OCI-LY1 (cell line): ENCODE results near the gene TASL.

ENCODE experiments used
- H2AFZ ChIP-seq: fragments of 200-600 bp; sonication (generic), shearing (Covaris generic); 2 replicates; pipeline ENCODE4 v1.6.0; 2014; ENCODE audit warnings: antibody characterized with exemption, mild to moderate bottlenecking, low read length
- H3F3A ChIP-seq: fragments of 200-600 bp; sonication (generic), shearing (Covaris generic); 2 replicates; pipeline ENCODE4 v1.6.0; 2014; ENCODE audit warnings: mild to moderate bottlenecking, antibody characterized with exemption, low read length, moderate library complexity; ENCODE audit not compliant: insufficient read depth
- H3K27ac ChIP-seq: fragments of 200-600 bp; sonication (generic); 2 replicates; pipeline ENCODE4 v1.5.1; 2014; ENCODE audit warnings: low read length, mixed run types, mild to moderate bottlenecking, low read depth; ENCODE audit not compliant: poor library complexity, severe bottlenecking
- H3K27me3 ChIP-seq: fragments of 200-600 bp; sonication (generic); 2 replicates; pipeline ENCODE4 v1.6.0; 2014; ENCODE audit warnings: antibody characterized with exemption, mild to moderate bottlenecking, low read length, moderate library complexity; ENCODE audit not compliant: insufficient read depth
- H3K36me3 ChIP-seq: fragments of 200-600 bp; sonication (generic); 2 replicates; pipeline ENCODE4 v1.6.1; 2014; ENCODE audit warnings: mild to moderate bottlenecking, antibody characterized with exemption, low read length, moderate library complexity, mixed read lengths; ENCODE audit not compliant: insufficient read depth
- H3K4me1 ChIP-seq: fragments of 200-600 bp; sonication (generic); 2 replicates; pipeline ENCODE4 v1.5.1; 2014; ENCODE audit warnings: mild to moderate bottlenecking, low read length, moderate library complexity; ENCODE audit not compliant: insufficient read depth, severe bottlenecking
- H3K4me2 ChIP-seq: fragments of 200-600 bp; sonication (generic), shearing (Covaris generic); 2 replicates; pipeline ENCODE4 v1.6.1; 2014; ENCODE audit warnings: low read length
- H3K4me3 ChIP-seq: fragments of 200-600 bp; sonication (generic); 2 replicates; pipeline ENCODE4 v1.5.1; 2014; ENCODE audit warnings: low read length, low read depth, mild to moderate bottlenecking, mixed read lengths; ENCODE audit not compliant: poor library complexity, severe bottlenecking
- H3K79me2 ChIP-seq: fragments of 200-600 bp; shearing (Covaris generic); 2 replicates; pipeline ENCODE4 v1.6.1; 2016; ENCODE audit warnings: mixed run types, low read length, mixed read lengths; ENCODE audit not compliant: insufficient read depth
- H3K9ac ChIP-seq: fragments of 200-600 bp; sonication (generic), shearing (Covaris generic); 2 replicates; pipeline ENCODE4 v1.6.1; 2014; ENCODE audit warnings: mild to moderate bottlenecking, low read length, mixed read lengths
- H3K9me2 ChIP-seq: fragments of 200-600 bp; sonication (generic), shearing (Covaris generic); 2 replicates; pipeline ENCODE4 v1.6.1; 2014; ENCODE audit warnings: low read depth, mild to moderate bottlenecking, low read length, mixed read lengths
- H3K9me3 ChIP-seq: fragments of 200-600 bp; shearing (Covaris generic); 2 replicates; pipeline ENCODE4 v1.6.1; 2014; ENCODE audit warnings: low read length, mixed read lengths
- H4K20me1 ChIP-seq: fragments of 200-600 bp; sonication (generic), shearing (Covaris generic); 2 replicates; pipeline ENCODE4 v1.6.0; 2016; ENCODE audit warnings: mild to moderate bottlenecking, low read length; ENCODE audit not compliant: insufficient read depth
- CTCF ChIP-seq: fragments of 200-600 bp; sonication (generic), shearing (Covaris generic); IDR thresholded peaks from 2 replicates; pipeline ENCODE4 v1.5.1; 2017; ENCODE audit warnings: mild to moderate bottlenecking, antibody characterized with exemption, low read length, moderate library complexity, mixed read lengths
- EZH2 ChIP-seq: fragments of 200-600 bp; sonication (generic), shearing (Covaris generic); IDR thresholded peaks from 2 replicates; pipeline ENCODE4 v1.8.0; 2017; ENCODE audit warnings: borderline replicate concordance, mixed run types, mild to moderate bottlenecking, antibody characterized with exemption, low read length, moderate library complexity, mixed read lengths

Gene TASL

GRCh38 chrX:30597216-30598012, 19.8 kb upstream of the TASL start:
- Histone ChIP-seq H3K27ac (no peak overlapping the region), H4K20me1 (no peaks in the 10 kb centered on the region), H3K79me2 (no peaks in the 10 kb centered on the region), H3K4me3 (no peak overlapping the region), H3K9ac (no peak overlapping the region), H3K9me3 (no peaks in the 10 kb centered on the region), H3K27me3 (no peaks in the 10 kb centered on the region), H3K4me2 (no peak overlapping the region; the same call in 1 of the 2 replicates), H3K9me2 (no peaks in the 10 kb centered on the region), H3K36me3 (no peaks in the 10 kb centered on the region), H3F3A (no peaks in the 10 kb centered on the region), H3K4me1 (peaks cover 29% of the 10 kb centered on the region), H2AFZ (no peak overlapping the region)
- TF ChIP-seq EZH2 (no peak), CTCF (no peak)

GRCh38 chrX:30593440-30594200, 16.1 kb upstream of the TASL start:
- TF ChIP-seq EZH2, result no peak
- TF ChIP-seq CTCF, result peak; percentile 27

GRCh38 chrX:30592831-30593230, 15.3 kb upstream of the TASL start:
- H3K4me2 ChIP-seq, result peak overlapping the region; percentile 38
- peak overlapping the region; percentile 33 for H3K27ac ChIP-seq
- peaks cover 50% of the 10 kb centered on the region for H3K4me1 ChIP-seq
- no peaks in the 10 kb centered on the region for H4K20me1 ChIP-seq
- TF ChIP-seq EZH2 (no peak), CTCF (no peak)
- H2AFZ ChIP-seq, result no peak overlapping the region
- H3K9ac ChIP-seq, result no peak overlapping the region; the same call in 1 of the 2 replicates
- no peaks in the 10 kb centered on the region for H3F3A ChIP-seq
- H3K9me2 ChIP-seq, result no peaks in the 10 kb centered on the region
- H3K27me3 ChIP-seq, result no peaks in the 10 kb centered on the region
- H3K79me2 ChIP-seq, result no peaks in the 10 kb centered on the region
- no peaks in the 10 kb centered on the region for H3K36me3 ChIP-seq
- H3K9me3 ChIP-seq, result no peaks in the 10 kb centered on the region
- H3K4me3 ChIP-seq, result no peak overlapping the region

More at GRCh38 chrX:30593440-30594200, 16.1 kb upstream of the TASL start:
- Histone ChIP-seq H3K9me3 (no peaks in the 10 kb centered on the region), H2AFZ (no peak overlapping the region), H3K27ac (peak overlapping the region; percentile 33), H3K27me3 (no peaks in the 10 kb centered on the region), H3K36me3 (no peaks in the 10 kb centered on the region), H3K9ac (no peak overlapping the region), H3K4me2 (peak overlapping the region; percentile 38; the same call in 1 of the 2 replicates), H4K20me1 (no peaks in the 10 kb centered on the region), H3K9me2 (no peaks in the 10 kb centered on the region), H3K79me2 (no peaks in the 10 kb centered on the region), H3K4me3 (no peak overlapping the region), H3K4me1 (peaks cover 54% of the 10 kb centered on the region), H3F3A (no peaks in the 10 kb centered on the region)
